GM12878 (cell line): Measurements from ENCODE around the gene MEGF9. TPM values are rescaled to one million over a fixed set of nuclear protein-coding genes. Genes with fewer than 3 reads are reported as not detected.

Experiments
- ATAC-seq: fragments of 200-7000 bp; cut with Tn5 transposase; 3 replicates; pipeline ENCODE4 v1.9.1; 2020; ENCODE audit warnings: mild to moderate bottlenecking, moderate library complexity
- BruUV-seq: library from RNA; stranded (reverse); fragments of 400-500 nt; replicated peaks from 2 replicates; lab custom pipeline; 2021; lab: Mats Ljungman, UMichigan
- CTCF ChIA-PET: fragments of 300-600 bp; sonication (Branson Sonifier 250); formaldehyde crosslinking; extraction: SDS; loops from one replicate; lab custom pipeline; 2021; ENCODE audit warnings: inconsistent platforms; lab: Yijun Ruan, JAX
- POLR2A ChIA-PET: fragments of 350-600 bp; formaldehyde crosslinking; extraction: SDS; loops from one replicate; lab custom pipeline; 2021; ENCODE audit warnings: inconsistent platforms; lab: Charles Lee
- RAD21 ChIA-PET: fragments of 300-600 bp; sonication (Branson Sonifier 250); formaldehyde crosslinking; loops from one replicate; lab custom pipeline; 2023; ENCODE audit warnings: antibody characterized with exemption; ENCODE audit not compliant: unreplicated experiment; lab: Charles Lee
- SMC1A ChIA-PET: fragments of 300-600 bp; sonication (Branson Sonifier 250); formaldehyde crosslinking; loops from one replicate; lab custom pipeline; 2023; ENCODE audit not compliant: unreplicated experiment, uncharacterized antibody; lab: Charles Lee
- DNase-seq: peaks from one replicate; pipeline ENCODE4 v3.0.0-alpha.2; 2011; ENCODE audit warnings: low read depth, low spot score
- FAIRE-seq: peaks from 3 replicates; lab custom pipeline; 2011; peaks lifted over from hg19 to GRCh38; lab: Jason Lieb, UNC
- H2AFZ ChIP-seq: 2 replicates; pipeline ENCODE4 v1.6.0; 2011; ENCODE audit warnings: low read depth, low read length, control low read depth; ENCODE audit not compliant: control insufficient read depth
- H3K27ac ChIP-seq: 2 replicates; pipeline ENCODE4 v1.5.1; 2011; ENCODE audit warnings: control low read depth; ENCODE audit not compliant: control insufficient read depth, insufficient read depth
- H3K27me3 ChIP-seq, 2 experiments: replicated peaks in 1 of 2; 2 replicates each; pipeline versions ENCODE4 v1.6.0 to v1.6.1; 2011; ENCODE audit warnings: low read length in 1 of 2; ENCODE audit not compliant: control insufficient read depth in 2 of 2, insufficient read depth in 2 of 2
- H3K36me3 ChIP-seq, 2 experiments: 2 replicates each; pipeline ENCODE4 v1.5.1; 2011; ENCODE audit warnings: low read length in 1 of 2; ENCODE audit not compliant: control insufficient read depth in 2 of 2, insufficient read depth in 2 of 2
- H3K4me1 ChIP-seq: 2 replicates; pipeline ENCODE4 v1.6.1; 2011; ENCODE audit warnings: mild to moderate bottlenecking, low read length, moderate library complexity, mixed read lengths; ENCODE audit not compliant: control insufficient read depth, insufficient read depth
- H3K4me2 ChIP-seq: 2 replicates; pipeline ENCODE4 v1.6.0; 2011; ENCODE audit warnings: control low read depth; ENCODE audit not compliant: control insufficient read depth, insufficient read depth
- H3K4me3 ChIP-seq: fragments of 200-600 bp; sonication (generic); 2 replicates; pipeline ENCODE4 v1.5.1; 2016
- H3K79me2 ChIP-seq: 2 replicates; pipeline ENCODE4 v1.6.0; 2011; ENCODE audit warnings: low read length; ENCODE audit not compliant: control insufficient read depth, insufficient read depth
- H3K9ac ChIP-seq: 2 replicates; pipeline ENCODE4 v1.8.0; 2011; ENCODE audit warnings: low read length, control low read depth, mixed read lengths; ENCODE audit not compliant: control insufficient read depth, insufficient read depth
- H3K9me3 ChIP-seq: replicated peaks from 3 replicates; pipeline ENCODE4 v1.5.1; 2011; ENCODE audit warnings: mild to moderate bottlenecking, low read length; ENCODE audit not compliant: control insufficient read depth, insufficient read depth
- H4K20me1 ChIP-seq: 2 replicates; pipeline ENCODE4 v1.6.0; 2011; ENCODE audit not compliant: control insufficient read depth, insufficient read depth
- BACH1 ChIP-seq: fragments of 450-650 bp; IDR thresholded peaks from 2 replicates; pipeline ENCODE4 v1.6.1; 2017; ENCODE audit warnings: mild to moderate bottlenecking, borderline replicate concordance
- E2F8 ChIP-seq: fragments of 450-650 bp; IDR thresholded peaks from 2 replicates; pipeline ENCODE4 v1.6.1; 2018; ENCODE audit warnings: mild to moderate bottlenecking, low read depth, moderate library complexity; ENCODE audit not compliant: partially characterized antibody
- MXI1 ChIP-seq: fragments of 150-350 bp; IDR thresholded peaks from 2 replicates; pipeline ENCODE4 v1.6.1; 2011; ENCODE audit warnings: low read depth, mild to moderate bottlenecking, inconsistent platforms, low read length, improper control_type of control experiment
- NFYB ChIP-seq: IDR thresholded peaks from 2 replicates; pipeline ENCODE4 v1.6.1; 2011; ENCODE audit warnings: low read depth, mild to moderate bottlenecking, low read length, improper control_type of control experiment, moderate library complexity; ENCODE audit not compliant: insufficient read depth
- RELA ChIP-seq: fragments of 450-650 bp; IDR thresholded peaks from 2 replicates; pipeline ENCODE4 v1.8.0; 2014; ENCODE audit warnings: borderline replicate concordance; ENCODE audit not compliant: partially characterized antibody
- RUNX3 ChIP-seq: IDR thresholded peaks from 2 replicates; pipeline ENCODE4 v1.6.1; 2012; ENCODE audit warnings: low read length, inconsistent platforms
- SP1 ChIP-seq: IDR thresholded peaks from one replicate; pipeline ENCODE4 v1.6.1; 2011; ENCODE audit warnings: low read depth, low read length
- ZNF274 ChIP-seq: IDR thresholded peaks from one replicate; pipeline ENCODE4 v1.8.0; 2011; ENCODE audit not compliant: insufficient read length, insufficient read depth
- WGBS: methylation state at CpG from one replicate; pipeline ENCODE4 v1.1.6; 2016; ENCODE audit warnings: low lambda C conversion rate; ENCODE audit not compliant: insufficient replicate concordance, insufficient coverage; ENCODE audit errors: missing lambda C conversion rate; 5-methylcytosine and 5-hydroxymethylcytosine counted together
- in situ Hi-C: fragments of 300-500 bp; cut with MboI; formaldehyde crosslinking; loops from 9 replicates; pipeline ENCODE4 v1.14.3; 2018; ENCODE audit warnings: mixed read lengths
- intact Hi-C: fragments of 100-400 bp; cut with micrococcal nuclease; formaldehyde crosslinking; loops from one replicate; pipeline ENCODE4 v1.14.2; 2022; ENCODE audit not compliant: unreplicated experiment
- polyA plus RNA-seq, 11 experiments: library from polyadenylated mRNA; depleted of rRNA in 4 of 11; unstranded in 6 of 11; stranded (reverse) in 5 of 11; fragments of >200 nt; fragmentation: Nextera tagmentation in 4 of 11; fragmentation: Illumina TruSeq in 1 of 11; extraction: Ambion mirVana in 4 of 11; extraction: Trizol in 1 of 11; gene quantifications; 1 replicate in 1 of 11; 2 replicates in 10 of 11; pipeline versions ENCODE4 v1.2.1 to v1.2.3, GENCODE V29; 2011 to 2016; ENCODE audit warnings: inconsistent platforms in 2 of 11, missing spikeins in 2 of 11, low read depth in 1 of 11
- total RNA-seq, 4 experiments: library from RNA; depleted of rRNA in 3 of 4; stranded (reverse); fragments of >200 nt in 3 of 4; fragmentation: Illumina TruSeq in 1 of 4; extraction: Trizol in 1 of 4; gene quantifications; 2 replicates each; pipeline versions ENCODE4 v1.2.1 to v1.2.3, GENCODE V29; 2013 to 2021
- TF ChIP-seq, protein P1 (sequence below): fragments of 450-650 bp; IDR thresholded peaks from 2 replicates; pipeline ENCODE4 v1.6.1; 2018; ENCODE audit warnings: borderline replicate concordance, mild to moderate bottlenecking; ENCODE audit not compliant: partially characterized antibody

Gene MEGF9
- total and polyA plus RNA-seq, 10 of the 15 experiments (the other 5 are each of a cell fraction or from before 2014, with no cell fraction given) = 0.71 to 5.1 (median 2.6) TPM

DNA sequence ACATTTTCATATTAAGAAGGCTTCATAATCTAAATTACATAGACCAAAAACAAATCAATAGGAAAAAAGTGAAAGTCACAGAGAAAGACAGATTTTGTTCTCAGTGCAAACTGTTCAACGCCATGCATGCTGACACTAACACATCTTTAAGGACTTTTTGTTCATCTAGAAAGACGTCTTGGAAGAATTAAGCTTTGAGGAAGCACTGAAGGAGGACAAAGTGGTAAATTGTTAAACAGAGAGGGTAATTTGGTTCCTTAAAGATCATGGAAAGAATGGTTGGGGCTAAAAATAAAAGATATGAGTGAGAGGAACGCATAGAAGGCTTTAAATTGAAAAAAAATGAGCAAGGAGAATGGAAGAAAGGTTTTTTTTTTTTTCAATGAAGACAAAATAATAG lies 9.1 kb downstream of the MEGF9 start:
- H3K9me3 ChIP-seq = no peaks in the 10 kb centered on the region
- intact Hi-C loops (no loop called here), in situ Hi-C loops (no loop called here)
- no peaks in the 10 kb centered on the region for H3K27me3 ChIP-seq
- no peaks in the 10 kb centered on the region for H3K4me1 ChIP-seq
- ATAC-seq (no peak), DNase-seq (no peak), FAIRE-seq (no peak)
- H3K9ac ChIP-seq = no peak overlapping the region
- no peaks in the 10 kb centered on the region for H4K20me1 ChIP-seq
- TF ChIP-seq RUNX3 (no peak), BACH1 (no peak), ZNF274 (no peak), SP1 (no peak), RELA (no peak), MXI1 (no peak), NFYB (no peak), E2F8 (no peak)
- TF ChIP-seq, protein P1, sequence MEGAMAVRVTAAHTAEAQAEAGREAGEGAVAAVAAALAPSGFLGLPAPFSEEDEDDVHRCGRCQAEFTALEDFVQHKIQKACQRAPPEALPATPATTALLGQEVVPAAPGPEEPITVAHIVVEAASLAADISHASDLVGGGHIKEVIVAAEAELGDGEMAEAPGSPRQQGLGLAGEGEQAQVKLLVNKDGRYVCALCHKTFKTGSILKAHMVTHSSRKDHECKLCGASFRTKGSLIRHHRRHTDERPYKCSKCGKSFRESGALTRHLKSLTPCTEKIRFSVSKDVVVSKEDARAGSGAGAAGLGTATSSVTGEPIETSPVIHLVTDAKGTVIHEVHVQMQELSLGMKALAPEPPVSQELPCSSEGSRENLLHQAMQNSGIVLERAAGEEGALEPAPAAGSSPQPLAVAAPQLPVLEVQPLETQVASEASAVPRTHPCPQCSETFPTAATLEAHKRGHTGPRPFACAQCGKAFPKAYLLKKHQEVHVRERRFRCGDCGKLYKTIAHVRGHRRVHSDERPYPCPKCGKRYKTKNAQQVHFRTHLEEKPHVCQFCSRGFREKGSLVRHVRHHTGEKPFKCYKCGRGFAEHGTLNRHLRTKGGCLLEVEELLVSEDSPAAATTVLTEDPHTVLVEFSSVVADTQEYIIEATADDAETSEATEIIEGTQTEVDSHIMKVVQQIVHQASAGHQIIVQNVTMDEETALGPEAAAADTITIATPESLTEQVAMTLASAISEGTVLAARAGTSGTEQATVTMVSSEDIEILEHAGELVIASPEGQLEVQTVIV = no peak
- no peak overlapping the region for H3K4me3 ChIP-seq
- H3K4me2 ChIP-seq = no peak overlapping the region
- H2AFZ ChIP-seq = no peak overlapping the region
- SMC1A ChIA-PET = no interaction called here
- H3K36me3 ChIP-seq = no peaks in the 10 kb centered on the region
- H3K79me2 ChIP-seq = no peaks in the 10 kb centered on the region
- no peak overlapping the region for H3K27ac ChIP-seq
- RAD21 ChIA-PET = no interaction called here
- 68% methylated on average over 3 of the region's 3 CpGs for WGBS
- BruUV-seq = no TSS peak
- CTCF ChIA-PET = no interaction called here
- POLR2A ChIA-PET = no interaction called here
